Activated T-helper 2 cell treated with anti-CD3 and anti-CD28 coated beads, Interferon-gamma antibody, Interleukin-2, Interleukin-4, amounts not matched to agents 10 μg/mL and 5 μg/mL and 100 μg/mL, durations not matched to agents 14 hours and 24 hours and 36 hours (primary cell): ENCODE data around the gene GNPTG. TPM values are rescaled to one million over a fixed set of nuclear protein-coding genes. Genes with fewer than 3 reads are reported as not detected.
A peak's percentile ranks its signal among the peaks of the same experiment; 100 is the strongest.

Source experiments
- DNase-seq: peaks from one replicate; pipeline ENCODE4 v3.0.0; 2021; ENCODE audit warnings: low spot score
- H3K27ac Mint-ChIP-seq: one replicate; pipeline ENCODE4 v1.8.0; 2021; ENCODE audit warnings: mixed read lengths
- H3K27me3 Mint-ChIP-seq: one replicate; pipeline ENCODE4 v1.8.0; 2021; ENCODE audit warnings: low read depth, mixed read lengths
- H3K36me3 Mint-ChIP-seq: one replicate; pipeline ENCODE4 v1.8.0; 2021; ENCODE audit warnings: low read depth, mixed read lengths
- H3K4me1 Mint-ChIP-seq: one replicate; pipeline ENCODE4 v1.8.0; 2021; ENCODE audit warnings: low read depth, mixed read lengths
- H3K4me3 Mint-ChIP-seq: one replicate; pipeline ENCODE4 v1.8.0; 2021; ENCODE audit warnings: low read depth, mild to moderate bottlenecking, moderate library complexity, mixed read lengths
- H3K9me3 Mint-ChIP-seq: one replicate; pipeline ENCODE4 v1.8.0; 2021; ENCODE audit warnings: mixed read lengths
- intact Hi-C: fragments of 100-400 bp; cut with micrococcal nuclease; formaldehyde crosslinking; loops from one replicate; pipeline ENCODE4 v1.15.1; 2023
- total RNA-seq: library from RNA; stranded (reverse); gene quantifications from 2 replicates; pipeline ENCODE4 v1.2.3, GENCODE V29; 2022

GNPTG gene
- total RNA-seq, 1 donor from 2014 or later, result 24.1 TPM

- no peak overlapping the region for H3K27ac Mint-ChIP-seq
- H3K36me3 Mint-ChIP-seq, result no peaks in the 10 kb centered on the region
- H3K27me3 Mint-ChIP-seq, result peaks cover 26% of the 10 kb centered on the region
- peak; percentile 63 for DNase-seq
- no peaks in the 10 kb centered on the region for H3K9me3 Mint-ChIP-seq
- intact Hi-C loops, result no loop called here
- peaks cover 6% of the 10 kb centered on the region for H3K4me1 Mint-ChIP-seq
- H3K4me3 Mint-ChIP-seq, result peak overlapping the region; percentile 33
Observed at GRCh38 chr16:1331712-1332617, 19.8 kb upstream of the GNPTG start.

- Mint-ChIP-seq H3K27ac (no peak overlapping the region), H3K4me1 (peaks cover 6% of the 10 kb centered on the region), H3K4me3 (peak overlapping the region; percentile 33), H3K27me3 (peaks cover 26% of the 10 kb centered on the region), H3K9me3 (no peaks in the 10 kb centered on the region), H3K36me3 (no peaks in the 10 kb centered on the region)
- no peak for DNase-seq
- intact Hi-C loops, result no loop called here
Observed at GRCh38 chr16:1332618-1333148, 19.0 kb upstream of the GNPTG start.

GRCh38 chr16:1333149-1333812, 18.4 kb upstream of the GNPTG start, which contains the start of gene BAIAP3:
BAIAP3 (plus strand) TSS chr16:1333645; CDS start chr16:1338550, 4,905 bp downstream.
- H3K4me1 Mint-ChIP-seq, result peaks cover 6% of the 10 kb centered on the region
- peak within 1 kb of the TSS; percentile 33 for H3K4me3 Mint-ChIP-seq
- peaks cover 26% of the 10 kb centered on the region for H3K27me3 Mint-ChIP-seq
- H3K36me3 Mint-ChIP-seq, result no peaks in the 10 kb centered on the region
- H3K9me3 Mint-ChIP-seq, result no peaks in the 10 kb centered on the region
- no peak within 1 kb of the TSS for H3K27ac Mint-ChIP-seq
- DNase-seq, result peak; percentile 40
- intact Hi-C loops, result no loop called here

- H3K27me3 Mint-ChIP-seq, result peaks cover 26% of the 10 kb centered on the region
- intact Hi-C loops, result no loop called here
- no peak overlapping the region for H3K27ac Mint-ChIP-seq
- no peaks in the 10 kb centered on the region for H3K9me3 Mint-ChIP-seq
- H3K4me1 Mint-ChIP-seq, result peaks cover 6% of the 10 kb centered on the region
- no peak for DNase-seq
- no peak overlapping the region for H3K4me3 Mint-ChIP-seq
- no peaks in the 10 kb centered on the region for H3K36me3 Mint-ChIP-seq
Observed at GRCh38 chr16:1333854-1334700, 17.7 kb upstream of the GNPTG start.

- no peak for DNase-seq
- Mint-ChIP-seq H3K27ac (no peak overlapping the region), H3K9me3 (no peaks in the 10 kb centered on the region), H3K27me3 (peaks cover 26% of the 10 kb centered on the region), H3K36me3 (no peaks in the 10 kb centered on the region), H3K4me1 (peaks cover 6% of the 10 kb centered on the region), H3K4me3 (no peak overlapping the region)
- intact Hi-C loops, result no loop called here
Observed at GRCh38 chr16:1334739-1335138, 17.0 kb upstream of the GNPTG start.

- intact Hi-C loops, result no loop called here
- Mint-ChIP-seq H3K4me1 (peaks cover 6% of the 10 kb centered on the region), H3K9me3 (no peaks in the 10 kb centered on the region), H3K4me3 (no peak overlapping the region), H3K36me3 (no peaks in the 10 kb centered on the region), H3K27ac (no peak overlapping the region), H3K27me3 (peaks cover 26% of the 10 kb centered on the region)
- no peak for DNase-seq
Observed at GRCh38 chr16:1335211-1335971, 16.3 kb upstream of the GNPTG start.

GRCh38 chr16:1335996-1336395, 15.7 kb upstream of the GNPTG start:
- Mint-ChIP-seq H3K4me1 (peaks cover 6% of the 10 kb centered on the region), H3K36me3 (no peaks in the 10 kb centered on the region), H3K9me3 (no peaks in the 10 kb centered on the region), H3K27ac (no peak overlapping the region), H3K4me3 (no peak overlapping the region), H3K27me3 (peaks cover 26% of the 10 kb centered on the region)
- DNase-seq, result no peak
- intact Hi-C loops, result no loop called here

- Mint-ChIP-seq H3K27ac (no peak overlapping the region), H3K27me3 (peaks cover 25% of the 10 kb centered on the region)
Observed at GRCh38 chr16:1336619-1337018, 15.1 kb upstream of the GNPTG start.

GRCh38 chr16:1337486-1337885, 14.2 kb upstream of the GNPTG start:
- no peak overlapping the region for H3K27ac Mint-ChIP-seq

More at GRCh38 chr16:1336619-1337018, 15.1 kb upstream of the GNPTG start:
- Mint-ChIP-seq H3K9me3 (no peaks in the 10 kb centered on the region), H3K36me3 (no peaks in the 10 kb centered on the region), H3K4me3 (no peak overlapping the region), H3K4me1 (peaks cover 2% of the 10 kb centered on the region)
- intact Hi-C loops, result no loop called here
- DNase-seq, result no peak

GRCh38 chr16:1338119-1338730, 13.5 kb upstream of the GNPTG start:
- DNase-seq, result no peak
- no peaks in the 10 kb centered on the region for H3K36me3 Mint-ChIP-seq
- intact Hi-C loops, result no loop called here

More at GRCh38 chr16:1337486-1337885, 14.2 kb upstream of the GNPTG start:
- intact Hi-C loops, result no loop called here
- Mint-ChIP-seq H3K36me3 (no peaks in the 10 kb centered on the region), H3K4me3 (no peak overlapping the region), H3K27me3 (peaks cover 19% of the 10 kb centered on the region), H3K4me1 (peaks cover 3% of the 10 kb centered on the region), H3K9me3 (no peaks in the 10 kb centered on the region)
- DNase-seq, result no peak

GRCh38 chr16:1338855-1339675, 12.7 kb upstream of the GNPTG start:
- Mint-ChIP-seq H3K36me3 (no peaks in the 10 kb centered on the region), H3K4me3 (no peak overlapping the region), H3K4me1 (peaks cover 12% of the 10 kb centered on the region), H3K27me3 (peaks cover 15% of the 10 kb centered on the region), H3K27ac (no peak overlapping the region), H3K9me3 (no peaks in the 10 kb centered on the region)
- intact Hi-C loops, result no loop called here
- DNase-seq, result no peak

More at GRCh38 chr16:1338119-1338730, 13.5 kb upstream of the GNPTG start:
- peaks cover 9% of the 10 kb centered on the region for H3K4me1 Mint-ChIP-seq
- H3K9me3 Mint-ChIP-seq, result no peaks in the 10 kb centered on the region
- no peak overlapping the region for H3K4me3 Mint-ChIP-seq
- H3K27me3 Mint-ChIP-seq, result peaks cover 15% of the 10 kb centered on the region
- H3K27ac Mint-ChIP-seq, result no peak overlapping the region
